Stimulated activated CD4-positive, alpha-beta T cell treated with anti-CD3 and anti-CD28 coated beads, Interleukin-4, amount 100 ng/mL, for 1 hour (primary cell): ENCODE data around the gene FGFR1OP2.

Experiments used
- DNase-seq: peaks from one replicate; pipeline ENCODE4 v3.0.0-alpha.2; 2020

The FGFR1OP2 gene

GRCh38 chr12:27005495-27005894, 67.2 kb downstream of the FGFR1OP2 start:
- DNase-seq, result no peak

- no peak for DNase-seq
These were observed 68.7 kb downstream of the FGFR1OP2 start for GRCh38 chr12:27006797-27007467.

GRCh38 chr12:27008081-27008480, 69.8 kb downstream of the FGFR1OP2 start:
- DNase-seq, result no peak

GRCh38 chr12:27009881-27010301, 71.6 kb downstream of the FGFR1OP2 start:
- DNase-seq, result no peak

GRCh38 chr12:27012239-27012981, 74.1 kb downstream of the FGFR1OP2 start:
- no peak for DNase-seq

GRCh38 chr12:27012982-27013255, 74.6 kb downstream of the FGFR1OP2 start:
- no peak for DNase-seq

- no peak for DNase-seq
These were observed 75.4 kb downstream of the FGFR1OP2 start for GRCh38 chr12:27013611-27014084.

GRCh38 chr12:27014085-27014858, 76.0 kb downstream of the FGFR1OP2 start, which contains the start of gene TM7SF3:
Gene TM7SF3, minus strand, starts transcription at chr12:27014384. Its CDS starts 216 bp downstream, at chr12:27014168.
- DNase-seq, result peak; percentile 95

GRCh38 chr12:27014859-27015729, 76.8 kb downstream of the FGFR1OP2 start:
- no peak for DNase-seq

- no peak for DNase-seq
These were observed 77.4 kb downstream of the FGFR1OP2 start for GRCh38 chr12:27015730-27016076.
